A549 (cell line): Measurements from ENCODE around the gene TMEM30B.
"Not testable (repeated sequence)": the region's sequence is repeated elsewhere in the genome, so short reads cannot be mapped to it uniquely, and the experiment has no call there.

Experiments
- CTCF ChIP-seq: fragments of >200 bp; sonication (Bioruptor Twin); formaldehyde crosslinking; IDR thresholded peaks from 3 replicates; pipeline ENCODE4 v1.5.1; 2016
- EP300 ChIP-seq, 2 experiments: fragments of >200 bp; sonication (Bioruptor Twin); formaldehyde crosslinking; IDR thresholded peaks; 2 replicates in 1 of 2; 3 replicates in 1 of 2; pipeline ENCODE4 v1.6.1; 2016 to 2017
- ESRRA ChIP-seq: fragments of 150-350 bp; IDR thresholded peaks from 2 replicates; pipeline ENCODE4 v1.6.1; 2014; ENCODE audit warnings: mild to moderate bottlenecking, low read length, borderline replicate concordance
- HDAC2 ChIP-seq: fragments of 200-600 bp; sonication (generic); IDR thresholded peaks from 2 replicates; pipeline ENCODE4 v1.6.1; 2016
- POLR2A ChIP-seq: IDR thresholded peaks from 2 replicates; pipeline ENCODE4 v1.6.1; 2012; ENCODE audit warnings: mild to moderate bottlenecking, low read length
- RCOR1 ChIP-seq: fragments of 150-350 bp; IDR thresholded peaks from 2 replicates; pipeline ENCODE4 v1.6.1; 2014; ENCODE audit warnings: antibody characterized with exemption, low read length, low read depth

- not testable (repeated sequence) for TF ChIP-seq CTCF; RCOR1; ESRRA; HDAC2; POLR2A; EP300 (IDR thresholded peaks at IDR 0.05)
Measured at GRCh38 chr14:61320170-61320569, 39.0 kb upstream of the TMEM30B start.
